ENCODE measurements around the gene CDK19. TPM values are rescaled to one million over a fixed set of nuclear protein-coding genes. Genes with fewer than 3 reads are reported as not detected.

Gene CDK19
- polyA plus RNA-seq, 1 donor from 2014 or later, result 40.7 TPM

GRCh38 chr6:110567957-110568696, 247.1 kb downstream of the CDK19 start:
- Histone ChIP-seq H3K79me2 (replicated peaks; ENCODE audit: insufficient read depth, low read length) (no peaks in the 10 kb centered on the region), H3K36me3 (ENCODE audit: insufficient read depth, low read length) (no peaks in the 10 kb centered on the region), H3K9ac (ENCODE audit: low read length) (no peak overlapping the region), H3F3A (ENCODE audit: insufficient read depth, low read length, poor library complexity, severe bottlenecking) (no peaks in the 10 kb centered on the region), H3K27me3 (ENCODE audit: insufficient read depth, low read depth, low read length) (no peaks in the 10 kb centered on the region), H3K9me2 (ENCODE audit: insufficient read depth, low read length) (no peaks in the 10 kb centered on the region), H3K4me2 (ENCODE audit: low read length) (no peak overlapping the region), H3K4me3 (ENCODE audit: low read length) (no peak overlapping the region), H3K27ac (ENCODE audit: low read length) (no peak overlapping the region), H3K9me3 (ENCODE audit: low read length) (no peaks in the 10 kb centered on the region), H2AFZ (ENCODE audit: low read depth, low read length) (no peak overlapping the region), H4K20me1 (ENCODE audit: insufficient read depth) (no peaks in the 10 kb centered on the region)
- TF ChIP-seq MXI1 (conservative IDR thresholded peaks at IDR 0.05; ENCODE audit: poor library complexity, severe bottlenecking) (no peak), POLR2AphosphoS5 (IDR thresholded peaks at IDR 0.05) (no peak), CTCF (IDR thresholded peaks at IDR 0.05; ENCODE audit: poor library complexity, severe bottlenecking) (no peak)

GRCh38 chr6:110566346-110567125, 248.7 kb downstream of the CDK19 start:
- Histone ChIP-seq H4K20me1 (ENCODE audit: insufficient read depth) (no peaks in the 10 kb centered on the region), H3K36me3 (ENCODE audit: insufficient read depth, low read length) (no peaks in the 10 kb centered on the region), H3K9me2 (ENCODE audit: insufficient read depth, low read length) (no peaks in the 10 kb centered on the region), H3K9me3 (ENCODE audit: low read length) (no peaks in the 10 kb centered on the region), H3K79me2 (replicated peaks; ENCODE audit: insufficient read depth, low read length) (no peaks in the 10 kb centered on the region), H3F3A (ENCODE audit: insufficient read depth, low read length, poor library complexity, severe bottlenecking) (no peaks in the 10 kb centered on the region), H3K4me3 (ENCODE audit: low read length) (no peak overlapping the region), H3K27me3 (ENCODE audit: insufficient read depth, low read depth, low read length) (no peaks in the 10 kb centered on the region), H3K4me2 (ENCODE audit: low read length) (no peak overlapping the region), H3K9ac (ENCODE audit: low read length) (no peak overlapping the region), H2AFZ (ENCODE audit: low read depth, low read length) (no peak overlapping the region), H3K27ac (ENCODE audit: low read length) (no peak overlapping the region)
- TF ChIP-seq EP300 (conservative IDR thresholded peaks at IDR 0.05; ENCODE audit: poor library complexity, severe bottlenecking), result no peak
- TF ChIP-seq TAF1 (IDR thresholded peaks at IDR 0.05; ENCODE audit: low read depth), result no peak
- TF ChIP-seq SMC3 (conservative IDR thresholded peaks at IDR 0.05; ENCODE audit: poor library complexity), result no peak
- TF ChIP-seq EZH2 (IDR thresholded peaks at IDR 0.05; ENCODE audit: borderline replicate concordance, insufficient read depth, low read length, poor library complexity, severe bottlenecking), result no peak
- no peak for TF ChIP-seq REST (IDR thresholded peaks at IDR 0.05; ENCODE audit: borderline replicate concordance)
- TF ChIP-seq MXI1 (conservative IDR thresholded peaks at IDR 0.05; ENCODE audit: poor library complexity, severe bottlenecking), result no peak
- no peak for TF ChIP-seq POLR2AphosphoS5 (IDR thresholded peaks at IDR 0.05)
- no peak for TF ChIP-seq CTCF (IDR thresholded peaks at IDR 0.05; ENCODE audit: poor library complexity, severe bottlenecking)

All from neural cell (in vitro differentiated cells).